WERI-Rb-1 (cell line): Measurements from ENCODE around the gene ORMDL3.
"Not testable (repeated sequence)": the region's sequence is repeated elsewhere in the genome, so short reads cannot be mapped to it uniquely, and the experiment has no call there.

Experiments
- DNase-seq: peaks from one replicate; pipeline ENCODE4 v3.0.0-alpha.2; 2020
- H3K27ac ChIP-seq: fragments of 250-450 bp; sonication (Bioruptor Pico); 2 replicates; pipeline ENCODE4 v1.5.1; 2020; ENCODE audit warnings: mild to moderate bottlenecking, moderate library complexity
- H3K27me3 ChIP-seq: fragments of 250-450 bp; sonication (Bioruptor Pico); 2 replicates; pipeline ENCODE4 v1.5.1; 2021; ENCODE audit warnings: mild to moderate bottlenecking, low read depth, moderate library complexity; ENCODE audit not compliant: insufficient read depth, severe bottlenecking
- H3K36me3 ChIP-seq: fragments of 250-450 bp; sonication (Bioruptor Pico); 2 replicates; pipeline ENCODE4 v1.5.1; 2020; ENCODE audit warnings: mild to moderate bottlenecking, moderate library complexity
- H3K4me3 ChIP-seq: 2 replicates; pipeline ENCODE4 v1.5.1; 2011; ENCODE audit warnings: low read depth, mild to moderate bottlenecking, control low read depth, low read length
- H3K9me3 ChIP-seq: fragments of 250-450 bp; sonication (Bioruptor Pico); 2 replicates; pipeline ENCODE4 v1.5.1; 2021; ENCODE audit warnings: mild to moderate bottlenecking, moderate library complexity; ENCODE audit not compliant: severe bottlenecking
- CTCF ChIP-seq: IDR thresholded peaks from 2 replicates; pipeline ENCODE4 v1.5.1; 2011; ENCODE audit warnings: low read depth, mild to moderate bottlenecking, control low read depth, inconsistent platforms, low read length

The ORMDL3 gene

GRCh38 chr17:39898088-39898487, 29.3 kb downstream of the ORMDL3 start:
- Histone ChIP-seq H3K9me3 (no peaks in the 10 kb centered on the region), H3K27ac (no peak overlapping the region), H3K27me3 (no peaks in the 10 kb centered on the region), H3K4me3 (no peak overlapping the region), H3K36me3 (no peaks in the 10 kb centered on the region)
- no peak for DNase-seq
- TF ChIP-seq CTCF: no peak

GRCh38 chr17:39894681-39895376, 32.6 kb downstream of the ORMDL3 start:
- no peak for DNase-seq
- H3K27me3 ChIP-seq: no peaks in the 10 kb centered on the region

GRCh38 chr17:39889200-39889599, 38.2 kb downstream of the ORMDL3 start:
- no peaks in the 10 kb centered on the region for H3K9me3 ChIP-seq
- no peaks in the 10 kb centered on the region for H3K36me3 ChIP-seq
- no peak for DNase-seq
- H3K27me3 ChIP-seq: no peaks in the 10 kb centered on the region
- no peak for TF ChIP-seq CTCF
- no peak overlapping the region for H3K4me3 ChIP-seq
- no peak overlapping the region for H3K27ac ChIP-seq

More at GRCh38 chr17:39894681-39895376, 32.6 kb downstream of the ORMDL3 start:
- Histone ChIP-seq H3K9me3 (no peaks in the 10 kb centered on the region), H3K4me3 (no peak overlapping the region), H3K36me3 (no peaks in the 10 kb centered on the region), H3K27ac (peak overlapping the region; percentile 6)
- TF ChIP-seq CTCF: no peak

GRCh38 chr17:39887078-39887477, 40.3 kb downstream of the ORMDL3 start:
- Histone ChIP-seq H3K9me3 (no peaks in the 10 kb centered on the region), H3K27me3 (no peaks in the 10 kb centered on the region), H3K36me3 (no peaks in the 10 kb centered on the region), H3K27ac (no peak overlapping the region), H3K4me3 (no peak overlapping the region)
- DNase-seq: no peak
- TF ChIP-seq CTCF: no peak

GRCh38 chr17:39886102-39886501, 41.3 kb downstream of the ORMDL3 start:
- not testable (repeated sequence) for H3K27me3 ChIP-seq, DNase-seq, H3K9me3 ChIP-seq, H3K36me3 ChIP-seq, H3K27ac ChIP-seq, H3K4me3 ChIP-seq

- H3K4me3 ChIP-seq: no peak overlapping the region
- TF ChIP-seq CTCF: no peak
- DNase-seq: no peak
- no peak overlapping the region for H3K27ac ChIP-seq
- no peaks in the 10 kb centered on the region for H3K27me3 ChIP-seq
- H3K36me3 ChIP-seq: no peaks in the 10 kb centered on the region
- no peaks in the 10 kb centered on the region for H3K9me3 ChIP-seq
Observed at GRCh38 chr17:39872751-39873150, 54.6 kb downstream of the ORMDL3 start.
